ENCODE measurements around the gene GRIN2A. TPM values are rescaled to one million over a fixed set of nuclear protein-coding genes. Genes with fewer than 3 reads are reported as not detected.

GRIN2A gene
- polyA plus RNA-seq, 1 donor from 2014 or later = 0.11 TPM

DNA sequence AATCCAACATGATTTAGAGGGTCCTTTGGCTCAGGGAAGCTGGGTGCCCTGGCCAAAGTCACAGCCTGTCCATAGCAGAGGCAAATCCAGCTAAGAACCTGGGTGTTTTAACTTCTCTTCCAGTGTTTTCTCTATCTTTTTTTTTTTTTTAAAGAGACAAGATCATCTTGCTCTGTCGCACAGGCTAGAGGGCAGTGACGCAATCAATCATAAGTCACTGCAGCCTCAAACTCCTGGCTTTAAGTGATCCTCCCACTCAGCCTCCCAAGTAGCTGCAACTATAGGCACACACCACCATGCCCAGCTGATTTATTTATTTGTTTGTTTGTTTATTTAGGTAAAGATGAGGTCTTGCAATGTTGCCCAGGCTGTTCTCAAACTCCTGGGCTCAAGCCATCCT is 14.8 kb upstream of the GRIN2A start:
- H3K9me2 ChIP-seq (ENCODE audit: insufficient read depth, low read length) = no peaks in the 10 kb centered on the region
- H4K20me1 ChIP-seq (ENCODE audit: insufficient read depth) = no peaks in the 10 kb centered on the region
- no peaks in the 10 kb centered on the region for H3K9me3 ChIP-seq (ENCODE audit: low read length)
- no peak overlapping the region for H2AFZ ChIP-seq (ENCODE audit: low read depth, low read length)
- no peaks in the 10 kb centered on the region for H3K79me2 ChIP-seq (replicated peaks; ENCODE audit: insufficient read depth, low read length)
- no peak overlapping the region for H3K4me3 ChIP-seq (ENCODE audit: low read length)
- H3K9ac ChIP-seq (ENCODE audit: low read length) = no peak overlapping the region
- no peaks in the 10 kb centered on the region for H3F3A ChIP-seq (ENCODE audit: insufficient read depth, low read length, poor library complexity, severe bottlenecking)
- H3K4me2 ChIP-seq (ENCODE audit: low read length) = no peak overlapping the region
- H3K36me3 ChIP-seq (ENCODE audit: insufficient read depth, low read length) = no peaks in the 10 kb centered on the region
- TF ChIP-seq EZH2 (IDR thresholded peaks at IDR 0.05; ENCODE audit: borderline replicate concordance, insufficient read depth, low read length, poor library complexity, severe bottlenecking) (no peak), TAF1 (IDR thresholded peaks at IDR 0.05; ENCODE audit: low read depth) (no peak), POLR2AphosphoS5 (IDR thresholded peaks at IDR 0.05) (no peak), MXI1 (conservative IDR thresholded peaks at IDR 0.05; ENCODE audit: poor library complexity, severe bottlenecking) (no peak), SMC3 (conservative IDR thresholded peaks at IDR 0.05; ENCODE audit: poor library complexity) (no peak), EP300 (conservative IDR thresholded peaks at IDR 0.05; ENCODE audit: poor library complexity, severe bottlenecking) (no peak)
- TF ChIP-seq, protein P1, sequence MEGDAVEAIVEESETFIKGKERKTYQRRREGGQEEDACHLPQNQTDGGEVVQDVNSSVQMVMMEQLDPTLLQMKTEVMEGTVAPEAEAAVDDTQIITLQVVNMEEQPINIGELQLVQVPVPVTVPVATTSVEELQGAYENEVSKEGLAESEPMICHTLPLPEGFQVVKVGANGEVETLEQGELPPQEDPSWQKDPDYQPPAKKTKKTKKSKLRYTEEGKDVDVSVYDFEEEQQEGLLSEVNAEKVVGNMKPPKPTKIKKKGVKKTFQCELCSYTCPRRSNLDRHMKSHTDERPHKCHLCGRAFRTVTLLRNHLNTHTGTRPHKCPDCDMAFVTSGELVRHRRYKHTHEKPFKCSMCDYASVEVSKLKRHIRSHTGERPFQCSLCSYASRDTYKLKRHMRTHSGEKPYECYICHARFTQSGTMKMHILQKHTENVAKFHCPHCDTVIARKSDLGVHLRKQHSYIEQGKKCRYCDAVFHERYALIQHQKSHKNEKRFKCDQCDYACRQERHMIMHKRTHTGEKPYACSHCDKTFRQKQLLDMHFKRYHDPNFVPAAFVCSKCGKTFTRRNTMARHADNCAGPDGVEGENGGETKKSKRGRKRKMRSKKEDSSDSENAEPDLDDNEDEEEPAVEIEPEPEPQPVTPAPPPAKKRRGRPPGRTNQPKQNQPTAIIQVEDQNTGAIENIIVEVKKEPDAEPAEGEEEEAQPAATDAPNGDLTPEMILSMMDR (IDR thresholded peaks at IDR 0.05; ENCODE audit: poor library complexity, severe bottlenecking) = no peak
- H3K27me3 ChIP-seq (ENCODE audit: insufficient read depth, low read depth, low read length) = no peaks in the 10 kb centered on the region
- no peak overlapping the region for H3K27ac ChIP-seq (ENCODE audit: low read length)

DNA sequence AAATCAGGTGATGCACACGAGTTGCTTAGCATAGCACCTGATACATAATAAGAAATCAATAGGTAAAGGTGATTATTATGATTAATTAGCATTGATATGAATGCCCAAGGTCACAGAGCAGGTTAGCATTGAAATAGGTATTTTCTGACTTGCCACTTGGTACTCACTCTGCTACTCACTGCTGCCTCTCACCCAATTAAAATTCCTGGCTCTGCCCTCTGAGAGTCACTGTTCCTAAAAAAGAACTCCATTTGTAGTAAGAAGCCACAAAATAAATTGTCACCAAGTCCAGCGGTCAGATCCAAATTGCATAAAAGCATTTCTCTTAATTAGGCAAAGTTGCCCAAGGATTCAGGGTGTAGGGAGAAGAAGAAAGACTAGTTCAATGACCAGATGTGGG is 8.9 kb upstream of the GRIN2A start:
- no peak for TF ChIP-seq MXI1 (conservative IDR thresholded peaks at IDR 0.05; ENCODE audit: poor library complexity, severe bottlenecking)
- TF ChIP-seq EP300 (conservative IDR thresholded peaks at IDR 0.05; ENCODE audit: poor library complexity, severe bottlenecking) = no peak

DNA sequence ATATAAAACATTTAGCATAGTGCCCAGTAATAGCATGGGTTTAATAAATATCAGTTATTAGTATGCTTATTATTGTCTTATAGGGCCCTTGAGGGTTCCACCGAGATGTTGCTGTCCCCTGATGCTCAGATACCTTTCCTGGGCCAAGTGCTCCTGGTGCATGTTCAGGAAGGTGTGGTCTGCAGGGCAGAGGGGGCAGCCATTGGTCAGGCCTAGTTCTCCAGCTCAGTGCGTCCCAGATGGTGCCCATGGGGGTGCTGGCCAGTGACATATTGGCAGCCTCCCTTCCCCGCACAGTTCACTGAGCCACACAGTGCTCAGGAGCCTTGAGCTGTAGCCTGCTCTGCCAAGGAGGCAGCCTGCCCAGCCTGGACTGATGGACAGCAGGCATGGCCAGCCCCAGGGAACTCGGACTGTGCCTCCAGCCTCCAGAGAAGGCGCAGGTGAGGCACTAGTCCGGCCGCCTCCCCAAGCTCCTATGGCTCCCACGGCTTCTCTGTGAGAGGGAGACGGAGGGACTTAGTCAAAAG is 7.7 kb upstream of the GRIN2A start:
- Histone ChIP-seq H3K79me2 (replicated peaks; ENCODE audit: insufficient read depth, low read length) (no peaks in the 10 kb centered on the region), H3K9me2 (ENCODE audit: insufficient read depth, low read length) (no peaks in the 10 kb centered on the region), H3K4me2 (ENCODE audit: low read length) (no peak overlapping the region), H3K36me3 (ENCODE audit: insufficient read depth, low read length) (no peaks in the 10 kb centered on the region), H3K27me3 (ENCODE audit: insufficient read depth, low read depth, low read length) (no peaks in the 10 kb centered on the region), H3F3A (ENCODE audit: insufficient read depth, low read length, poor library complexity, severe bottlenecking) (no peaks in the 10 kb centered on the region), H3K27ac (ENCODE audit: low read length) (no peak overlapping the region), H3K9me3 (ENCODE audit: low read length) (no peaks in the 10 kb centered on the region), H3K9ac (ENCODE audit: low read length) (no peak overlapping the region), H3K4me3 (ENCODE audit: low read length) (no peak overlapping the region), H4K20me1 (ENCODE audit: insufficient read depth) (no peaks in the 10 kb centered on the region), H2AFZ (ENCODE audit: low read depth, low read length) (no peak overlapping the region)
- no peak for TF ChIP-seq EZH2 (IDR thresholded peaks at IDR 0.05; ENCODE audit: borderline replicate concordance, insufficient read depth, low read length, poor library complexity, severe bottlenecking)
- TF ChIP-seq, protein P2, sequence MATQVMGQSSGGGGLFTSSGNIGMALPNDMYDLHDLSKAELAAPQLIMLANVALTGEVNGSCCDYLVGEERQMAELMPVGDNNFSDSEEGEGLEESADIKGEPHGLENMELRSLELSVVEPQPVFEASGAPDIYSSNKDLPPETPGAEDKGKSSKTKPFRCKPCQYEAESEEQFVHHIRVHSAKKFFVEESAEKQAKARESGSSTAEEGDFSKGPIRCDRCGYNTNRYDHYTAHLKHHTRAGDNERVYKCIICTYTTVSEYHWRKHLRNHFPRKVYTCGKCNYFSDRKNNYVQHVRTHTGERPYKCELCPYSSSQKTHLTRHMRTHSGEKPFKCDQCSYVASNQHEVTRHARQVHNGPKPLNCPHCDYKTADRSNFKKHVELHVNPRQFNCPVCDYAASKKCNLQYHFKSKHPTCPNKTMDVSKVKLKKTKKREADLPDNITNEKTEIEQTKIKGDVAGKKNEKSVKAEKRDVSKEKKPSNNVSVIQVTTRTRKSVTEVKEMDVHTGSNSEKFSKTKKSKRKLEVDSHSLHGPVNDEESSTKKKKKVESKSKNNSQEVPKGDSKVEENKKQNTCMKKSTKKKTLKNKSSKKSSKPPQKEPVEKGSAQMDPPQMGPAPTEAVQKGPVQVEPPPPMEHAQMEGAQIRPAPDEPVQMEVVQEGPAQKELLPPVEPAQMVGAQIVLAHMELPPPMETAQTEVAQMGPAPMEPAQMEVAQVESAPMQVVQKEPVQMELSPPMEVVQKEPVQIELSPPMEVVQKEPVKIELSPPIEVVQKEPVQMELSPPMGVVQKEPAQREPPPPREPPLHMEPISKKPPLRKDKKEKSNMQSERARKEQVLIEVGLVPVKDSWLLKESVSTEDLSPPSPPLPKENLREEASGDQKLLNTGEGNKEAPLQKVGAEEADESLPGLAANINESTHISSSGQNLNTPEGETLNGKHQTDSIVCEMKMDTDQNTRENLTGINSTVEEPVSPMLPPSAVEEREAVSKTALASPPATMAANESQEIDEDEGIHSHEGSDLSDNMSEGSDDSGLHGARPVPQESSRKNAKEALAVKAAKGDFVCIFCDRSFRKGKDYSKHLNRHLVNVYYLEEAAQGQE (IDR thresholded peaks at IDR 0.05; ENCODE audit: borderline replicate concordance) = no peak
- no peak for TF ChIP-seq MXI1 (conservative IDR thresholded peaks at IDR 0.05; ENCODE audit: poor library complexity, severe bottlenecking)
- TF ChIP-seq, protein P1 (IDR thresholded peaks at IDR 0.05; ENCODE audit: poor library complexity, severe bottlenecking) = no peak
- TF ChIP-seq RAD21 (conservative IDR thresholded peaks at IDR 0.05) = no peak
- TF ChIP-seq POLR2AphosphoS5 (IDR thresholded peaks at IDR 0.05) = no peak
- TF ChIP-seq EP300 (conservative IDR thresholded peaks at IDR 0.05; ENCODE audit: poor library complexity, severe bottlenecking) = no peak
- TF ChIP-seq TAF1 (IDR thresholded peaks at IDR 0.05; ENCODE audit: low read depth) = no peak
- TF ChIP-seq SMC3 (conservative IDR thresholded peaks at IDR 0.05; ENCODE audit: poor library complexity) = no peak

More for the DNA sequence above, 8.9 kb upstream of the GRIN2A start:
- no peak overlapping the region for H3K9ac ChIP-seq (ENCODE audit: low read length)
- no peak overlapping the region for H3K27ac ChIP-seq (ENCODE audit: low read length)
- H3K27me3 ChIP-seq (ENCODE audit: insufficient read depth, low read depth, low read length) = no peaks in the 10 kb centered on the region
- H3K4me3 ChIP-seq (ENCODE audit: low read length) = no peak overlapping the region
- no peaks in the 10 kb centered on the region for H3K9me3 ChIP-seq (ENCODE audit: low read length)
- no peaks in the 10 kb centered on the region for H3K36me3 ChIP-seq (ENCODE audit: insufficient read depth, low read length)
- no peaks in the 10 kb centered on the region for H4K20me1 ChIP-seq (ENCODE audit: insufficient read depth)
- H3K9me2 ChIP-seq (ENCODE audit: insufficient read depth, low read length) = no peaks in the 10 kb centered on the region
- H2AFZ ChIP-seq (ENCODE audit: low read depth, low read length) = no peak overlapping the region
- no peaks in the 10 kb centered on the region for H3K79me2 ChIP-seq (replicated peaks; ENCODE audit: insufficient read depth, low read length)
- H3K4me2 ChIP-seq (ENCODE audit: low read length) = no peak overlapping the region
- H3F3A ChIP-seq (ENCODE audit: insufficient read depth, low read length, poor library complexity, severe bottlenecking) = no peaks in the 10 kb centered on the region
